ENCODE data around the gene TBX20.

DNA sequence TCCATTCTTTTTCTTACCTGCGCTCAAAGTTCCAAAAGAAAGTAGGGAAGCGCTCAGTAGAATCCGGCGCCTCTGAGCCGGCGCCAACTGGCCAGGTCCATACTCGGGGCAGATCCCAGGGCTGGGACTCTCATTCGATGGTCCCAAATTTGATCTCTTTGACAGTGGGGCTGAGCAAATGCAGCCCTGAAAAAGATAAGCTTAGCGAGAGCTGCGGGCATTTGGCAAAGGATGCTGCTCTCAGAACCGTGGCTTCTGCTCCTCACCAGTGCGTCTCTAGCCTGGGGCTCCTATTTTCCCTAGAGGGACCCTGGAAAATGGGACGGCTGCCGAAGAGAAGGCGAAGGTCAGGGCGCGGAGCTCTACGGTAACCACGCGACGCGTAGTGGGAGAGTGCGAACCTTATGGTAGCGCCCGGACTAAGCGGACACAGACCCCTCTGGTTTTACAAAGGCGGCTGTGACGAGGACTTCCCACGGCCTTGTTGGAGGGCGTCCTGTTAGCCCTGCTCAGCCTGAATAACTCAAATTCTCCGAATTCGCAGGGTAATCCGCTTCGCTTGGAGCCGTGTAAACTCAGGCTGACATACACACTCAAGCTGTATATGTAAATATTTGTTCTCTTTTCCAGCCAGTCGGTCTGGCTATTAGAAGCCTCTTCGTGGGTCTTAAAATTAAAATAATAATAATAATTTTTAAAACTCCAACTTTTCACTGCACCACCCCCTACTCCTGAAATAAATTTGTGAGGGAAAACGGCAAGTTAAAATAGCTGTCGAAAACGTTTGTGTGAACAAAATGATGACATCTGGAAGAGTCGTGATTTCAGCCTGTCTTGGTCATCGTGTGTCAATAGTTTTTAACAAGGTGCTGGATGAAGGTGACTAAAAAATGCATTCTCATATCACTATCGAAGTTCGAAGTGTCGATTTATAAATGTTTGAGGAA lies 869 bp upstream of the TBX20 start:
- TF ChIP-seq POLR2A (IDR thresholded peaks at IDR 0.05): no peak
- TF ChIP-seq, protein P1, sequence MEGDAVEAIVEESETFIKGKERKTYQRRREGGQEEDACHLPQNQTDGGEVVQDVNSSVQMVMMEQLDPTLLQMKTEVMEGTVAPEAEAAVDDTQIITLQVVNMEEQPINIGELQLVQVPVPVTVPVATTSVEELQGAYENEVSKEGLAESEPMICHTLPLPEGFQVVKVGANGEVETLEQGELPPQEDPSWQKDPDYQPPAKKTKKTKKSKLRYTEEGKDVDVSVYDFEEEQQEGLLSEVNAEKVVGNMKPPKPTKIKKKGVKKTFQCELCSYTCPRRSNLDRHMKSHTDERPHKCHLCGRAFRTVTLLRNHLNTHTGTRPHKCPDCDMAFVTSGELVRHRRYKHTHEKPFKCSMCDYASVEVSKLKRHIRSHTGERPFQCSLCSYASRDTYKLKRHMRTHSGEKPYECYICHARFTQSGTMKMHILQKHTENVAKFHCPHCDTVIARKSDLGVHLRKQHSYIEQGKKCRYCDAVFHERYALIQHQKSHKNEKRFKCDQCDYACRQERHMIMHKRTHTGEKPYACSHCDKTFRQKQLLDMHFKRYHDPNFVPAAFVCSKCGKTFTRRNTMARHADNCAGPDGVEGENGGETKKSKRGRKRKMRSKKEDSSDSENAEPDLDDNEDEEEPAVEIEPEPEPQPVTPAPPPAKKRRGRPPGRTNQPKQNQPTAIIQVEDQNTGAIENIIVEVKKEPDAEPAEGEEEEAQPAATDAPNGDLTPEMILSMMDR (IDR thresholded peaks at IDR 0.05): no peak
- no peak for TF ChIP-seq POLR2AphosphoS5 (IDR thresholded peaks at IDR 0.05)

Measured in breast epithelium (tissue), 3 donors.